NCI-H1694 (cell line): ENCODE measurements around the gene ANO6.

Source experiments
- DNase-seq: peaks from one replicate; lab custom pipeline; 2025; lab: John Stamatoyannopoulos, UW

The ANO6 gene

DNA sequence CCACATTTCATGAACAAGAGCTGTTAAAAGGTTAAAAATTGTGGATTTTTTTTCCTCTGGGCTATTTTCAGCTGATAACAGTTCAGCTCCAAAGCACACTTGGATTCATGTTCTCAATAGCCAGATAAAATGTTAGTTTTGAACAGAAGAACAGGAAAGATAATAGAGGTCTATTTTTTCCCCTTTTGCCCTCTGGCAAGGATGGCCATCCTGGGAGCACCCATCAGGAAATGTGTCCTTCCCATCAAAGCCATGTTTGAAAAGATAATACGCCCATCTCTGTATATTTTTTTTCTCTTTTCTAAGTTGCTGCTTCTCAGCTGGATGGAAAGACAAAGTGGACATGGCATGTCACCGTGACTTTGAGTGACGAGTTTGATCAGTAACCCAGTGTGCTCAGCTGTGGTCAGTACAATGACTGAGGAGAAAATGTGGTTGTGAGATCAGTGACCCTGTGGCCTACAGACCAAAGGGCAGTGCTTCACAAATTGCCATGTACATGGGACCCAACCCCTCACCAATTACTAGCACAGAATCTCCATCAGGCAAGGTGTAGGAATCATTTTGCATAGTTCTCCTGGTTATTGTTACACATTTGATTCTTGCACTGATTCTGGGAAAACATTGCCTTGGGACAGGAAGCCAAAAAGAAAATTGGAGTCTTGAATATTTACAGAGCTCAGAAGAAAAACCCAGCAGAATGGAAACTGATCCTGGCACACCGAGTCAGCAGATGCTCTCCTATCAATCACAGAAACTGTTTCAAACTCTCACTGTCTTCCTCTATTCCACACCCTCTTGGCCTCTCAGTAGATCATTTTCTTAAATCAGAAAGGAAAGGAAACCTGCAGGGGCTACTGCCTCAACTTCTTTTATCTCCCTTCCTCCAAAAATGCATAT lies 64.3 kb downstream of the ANO6 start:
- no peak for DNase-seq

DNA sequence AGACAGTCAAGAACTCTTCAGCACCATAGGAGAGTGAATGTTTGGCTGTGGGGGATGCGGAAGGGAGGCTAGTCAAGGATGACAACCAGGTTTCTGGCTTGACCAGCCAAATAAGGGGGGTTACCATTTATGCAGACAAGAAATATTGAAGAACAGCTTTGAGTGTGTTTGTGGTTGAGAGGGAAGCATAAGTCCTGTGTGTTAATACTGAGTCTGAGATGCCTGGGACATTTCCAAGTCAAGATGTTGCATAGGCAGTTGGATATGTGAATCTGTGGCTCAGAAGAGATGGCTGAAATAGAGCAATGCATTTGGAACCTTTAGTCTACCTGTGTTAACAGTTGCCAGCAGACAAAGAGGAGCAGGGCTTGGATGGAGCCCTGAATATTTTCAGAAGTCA lies 66.1 kb downstream of the ANO6 start:
- no peak for DNase-seq

DNA sequence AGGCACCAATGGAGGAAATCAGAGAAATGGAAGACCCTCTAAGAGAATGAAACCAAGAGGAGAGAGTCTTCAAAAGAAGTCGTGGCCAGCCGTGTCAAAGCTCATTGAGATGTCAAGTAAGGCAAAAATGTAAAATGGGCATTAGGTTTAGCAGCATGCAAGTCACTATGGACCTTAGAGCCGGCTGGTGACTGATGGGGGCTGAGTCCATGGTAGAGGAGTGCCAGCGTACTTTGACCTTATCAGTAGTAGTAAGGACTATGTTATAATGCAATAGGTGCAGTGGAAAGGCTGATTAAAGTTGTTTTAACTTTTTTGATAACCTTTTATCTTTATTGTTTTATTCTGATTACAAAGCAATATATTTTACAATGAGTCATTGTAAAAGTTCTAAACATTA lies 66.5 kb downstream of the ANO6 start:
- no peak for DNase-seq

DNA sequence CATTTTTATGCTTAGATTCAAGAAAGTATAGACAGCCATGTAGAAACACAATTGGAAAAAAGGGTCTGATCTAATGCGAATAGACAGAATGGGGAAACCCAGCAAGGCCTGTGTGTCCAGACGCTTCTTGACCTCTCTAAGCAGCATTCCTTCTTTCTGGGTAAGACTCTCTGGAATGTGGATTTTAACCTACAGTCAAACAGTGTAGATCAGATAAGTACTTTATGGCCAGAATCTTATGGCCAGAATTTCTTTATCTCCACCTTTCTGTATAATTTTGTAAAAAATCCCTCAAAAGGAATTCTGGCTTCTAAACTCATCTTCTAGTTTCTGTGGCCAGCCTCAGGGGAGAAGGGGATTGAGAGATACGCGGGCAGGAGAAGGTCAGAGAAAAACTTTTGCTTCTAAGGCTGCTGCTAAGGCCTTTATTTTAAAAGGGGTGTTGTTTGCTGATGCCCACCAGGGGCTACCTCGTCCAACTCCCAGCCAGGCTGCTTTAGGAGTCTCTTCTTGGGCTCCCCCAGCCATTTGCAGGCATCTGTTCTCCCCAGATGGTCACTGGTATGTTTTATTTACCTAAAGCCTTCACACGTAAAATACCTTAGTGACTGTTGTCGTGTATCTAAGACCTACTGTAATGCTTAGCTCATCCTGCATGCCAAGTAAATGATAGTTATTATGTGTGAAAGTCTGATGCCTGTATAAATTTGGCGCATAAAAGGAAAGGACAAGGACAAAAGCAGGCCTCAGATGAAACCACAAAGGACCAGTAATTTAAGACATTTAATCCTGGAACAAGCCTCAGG lies 68.4 kb downstream of the ANO6 start:
- DNase-seq = no peak

DNA sequence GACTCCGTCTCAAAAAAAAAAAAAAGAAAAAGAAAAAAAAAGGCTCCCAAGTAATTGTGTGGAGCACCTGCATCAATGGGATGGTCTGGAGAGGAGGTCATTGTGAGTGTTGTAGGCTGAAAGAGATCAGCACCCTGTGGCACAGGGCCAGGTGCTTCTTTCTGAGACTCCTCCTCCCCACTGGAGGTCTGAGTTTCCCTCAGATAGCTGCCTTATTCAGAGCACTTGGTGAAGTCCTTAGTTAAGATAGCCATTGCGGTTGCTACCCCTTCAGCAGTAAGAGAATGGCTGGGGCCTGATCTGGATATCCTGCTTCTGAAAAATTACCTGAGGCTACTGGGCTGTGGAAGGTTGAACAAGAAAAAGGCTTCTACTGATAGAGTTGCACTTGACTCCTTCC lies 69.8 kb downstream of the ANO6 start:
- DNase-seq = no peak

DNA sequence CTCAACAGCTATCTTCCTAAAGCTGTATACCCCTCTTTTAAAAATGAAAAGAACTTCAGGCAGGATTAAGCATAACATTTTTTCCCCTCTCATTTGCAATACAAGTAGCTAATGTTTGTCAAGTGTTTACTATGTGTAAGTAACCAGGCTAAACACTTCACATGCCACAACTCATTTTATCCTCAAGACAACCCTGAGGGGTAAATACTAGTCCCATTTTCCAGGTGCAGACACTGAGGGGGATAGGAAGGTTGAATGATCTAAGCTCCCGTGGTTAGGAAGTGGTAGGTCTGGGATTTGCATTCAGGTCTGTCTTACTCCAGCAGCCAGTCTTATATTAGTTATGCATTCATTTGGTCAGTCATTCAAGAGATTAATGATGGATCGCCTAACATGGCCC lies 70.7 kb downstream of the ANO6 start:
- DNase-seq = no peak

DNA sequence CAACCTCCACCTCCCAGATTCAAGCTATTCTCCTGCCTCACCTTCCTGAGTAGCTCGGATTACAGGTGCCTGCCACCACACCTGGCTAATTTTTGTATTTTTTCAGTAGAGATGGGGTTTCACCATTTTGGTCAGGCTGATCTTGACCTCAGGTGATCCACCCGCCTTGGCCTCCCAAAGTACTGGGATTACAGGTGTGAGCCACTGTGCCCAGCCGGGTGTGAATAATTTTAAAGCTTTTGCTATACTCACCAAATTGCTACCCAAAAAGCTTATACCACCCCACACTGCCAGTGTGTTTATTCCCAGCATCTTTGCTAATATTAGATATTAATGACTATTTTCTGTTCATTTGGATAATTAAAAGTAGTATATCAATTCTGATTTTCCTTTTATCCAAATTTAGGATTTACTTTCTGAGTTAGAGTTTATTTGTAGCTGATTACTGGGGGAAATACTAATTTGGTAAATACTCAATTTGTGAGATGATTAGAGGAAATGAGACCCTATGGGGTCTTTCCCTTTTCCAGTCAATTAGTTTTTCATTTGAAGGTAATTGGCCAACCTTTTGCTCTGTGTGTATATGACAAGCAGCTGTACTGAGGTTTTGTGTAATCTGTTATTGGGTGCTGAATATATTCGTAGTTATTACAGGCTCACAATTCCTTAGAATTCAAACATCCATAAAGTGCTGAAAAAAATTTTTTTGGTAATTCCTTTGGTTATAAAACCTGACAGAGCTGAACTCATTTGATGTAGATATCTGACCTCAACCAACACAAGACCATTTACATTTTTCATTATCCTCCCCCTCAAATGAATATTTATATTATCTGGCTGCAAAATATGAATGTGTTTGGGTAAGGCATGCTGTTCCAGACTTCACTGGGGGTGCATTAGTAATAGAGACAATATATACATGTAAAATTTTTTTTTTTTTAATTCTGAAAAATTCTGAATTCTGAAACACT lies 73.6 kb downstream of the ANO6 start:
- DNase-seq = no peak

DNA sequence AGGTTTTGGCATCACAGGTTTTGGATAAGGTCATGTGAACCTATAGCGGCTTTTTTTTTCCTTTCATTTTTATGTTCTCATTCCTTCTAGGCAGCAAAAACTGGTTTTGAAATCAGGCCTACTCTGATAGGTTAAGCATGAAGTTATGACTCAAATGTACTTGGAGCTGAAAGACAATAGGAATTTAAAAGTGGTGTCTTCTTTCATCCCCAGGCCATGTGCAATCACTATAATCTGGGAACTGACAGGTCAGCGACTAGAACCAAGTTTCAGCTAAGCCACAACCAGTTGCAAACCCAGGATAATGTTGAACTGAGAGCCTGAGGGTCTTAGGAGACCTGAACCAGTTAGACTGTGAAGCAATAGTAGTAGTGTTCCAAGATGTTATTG lies 74.3 kb downstream of the ANO6 start:
- no peak for DNase-seq

DNA sequence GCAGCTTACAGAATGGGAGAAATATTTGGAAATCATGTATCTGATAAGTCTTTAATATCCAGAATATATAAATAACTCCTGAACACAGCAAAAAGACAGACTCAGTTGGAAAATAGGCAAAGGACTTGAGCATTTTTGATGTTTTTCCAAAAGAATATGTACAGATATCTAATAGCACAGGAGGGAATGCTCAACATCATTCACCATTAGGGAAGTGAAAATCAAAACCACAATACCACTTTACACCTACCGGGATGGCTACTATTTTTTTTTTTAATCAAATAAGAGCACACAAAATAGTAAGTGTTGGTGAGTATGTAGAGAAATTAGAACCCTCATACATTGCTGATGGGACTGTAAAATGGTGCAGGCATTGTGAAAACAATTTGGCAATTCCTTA lies 75.6 kb downstream of the ANO6 start:
- DNase-seq = no peak

DNA sequence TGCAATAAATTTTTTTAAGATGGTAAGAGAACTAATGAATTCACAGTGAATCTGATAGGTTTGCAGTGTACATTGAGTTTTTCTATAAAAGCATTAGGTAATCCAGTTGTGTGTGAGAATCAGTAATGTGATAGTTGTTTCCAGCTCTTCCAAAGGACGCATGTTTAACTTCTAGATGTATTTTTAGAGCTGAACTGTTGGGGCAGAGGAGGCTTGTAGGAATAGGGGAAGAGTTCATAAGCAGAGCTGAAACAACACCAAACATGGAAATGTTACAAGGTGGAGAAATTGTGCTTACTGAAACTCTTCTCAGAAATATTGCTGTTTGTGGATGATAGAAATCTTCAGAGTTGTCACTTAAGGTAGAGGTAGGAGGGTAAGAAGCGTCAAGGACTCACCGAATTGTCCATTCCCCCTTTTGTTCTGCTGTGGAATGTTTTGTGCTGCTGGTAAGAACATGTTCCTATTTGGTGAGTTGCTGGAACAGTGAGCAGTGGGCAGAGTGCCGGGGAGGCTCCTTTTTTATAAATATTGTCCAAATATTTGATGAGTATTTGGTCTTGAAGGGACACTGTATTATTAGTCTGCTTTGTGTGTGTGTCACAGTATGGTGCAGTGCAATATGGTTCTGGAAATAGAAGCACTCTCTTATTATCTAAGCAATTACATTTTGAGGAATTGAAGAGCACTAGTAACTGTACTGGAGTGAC lies 76.7 kb downstream of the ANO6 start:
- DNase-seq = no peak

DNA sequence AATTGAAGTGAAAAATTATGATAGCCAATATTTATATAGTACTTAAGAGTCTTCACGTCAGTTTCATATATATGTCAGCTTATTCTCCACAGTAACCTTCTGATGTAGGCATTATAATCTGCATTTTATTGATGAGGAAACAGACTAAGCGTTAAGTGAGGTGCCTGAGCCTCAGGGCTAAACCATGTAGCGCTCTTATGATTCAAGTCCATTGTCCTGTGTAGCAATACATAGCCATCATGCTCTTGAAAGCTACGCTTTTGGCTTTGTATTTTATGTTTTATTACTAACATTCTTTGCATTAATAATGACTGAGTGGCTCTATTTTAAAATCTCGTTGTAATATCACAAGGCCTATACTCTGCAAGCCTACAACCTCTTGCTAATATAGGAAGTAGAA lies 79.0 kb downstream of the ANO6 start:
- no peak for DNase-seq

DNA sequence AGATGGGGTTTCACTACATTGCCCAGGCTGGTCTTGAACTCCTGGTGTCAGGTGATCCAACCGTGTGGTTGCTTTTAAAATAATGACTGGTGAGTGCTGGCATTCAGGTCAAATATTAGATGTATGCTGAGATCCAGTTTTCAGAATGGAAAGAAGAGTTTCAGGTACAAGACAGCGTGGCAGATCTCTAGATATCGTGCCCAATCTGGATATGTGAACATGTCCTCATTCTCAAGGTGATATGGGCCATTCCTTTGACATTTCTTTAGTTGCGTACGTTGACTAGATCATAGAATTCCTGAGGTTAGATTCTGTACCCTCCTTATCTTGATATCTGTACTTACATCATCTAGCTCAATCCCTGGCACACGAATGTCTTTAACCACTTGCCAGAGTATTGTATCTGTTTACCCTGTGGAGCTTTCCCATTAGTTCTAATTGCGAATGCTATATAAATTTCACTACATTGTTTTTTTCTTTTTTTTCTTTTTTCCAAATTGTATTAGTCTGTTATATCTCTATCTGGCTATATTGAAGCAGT lies 80.2 kb downstream of the ANO6 start:
- DNase-seq = no peak

DNA sequence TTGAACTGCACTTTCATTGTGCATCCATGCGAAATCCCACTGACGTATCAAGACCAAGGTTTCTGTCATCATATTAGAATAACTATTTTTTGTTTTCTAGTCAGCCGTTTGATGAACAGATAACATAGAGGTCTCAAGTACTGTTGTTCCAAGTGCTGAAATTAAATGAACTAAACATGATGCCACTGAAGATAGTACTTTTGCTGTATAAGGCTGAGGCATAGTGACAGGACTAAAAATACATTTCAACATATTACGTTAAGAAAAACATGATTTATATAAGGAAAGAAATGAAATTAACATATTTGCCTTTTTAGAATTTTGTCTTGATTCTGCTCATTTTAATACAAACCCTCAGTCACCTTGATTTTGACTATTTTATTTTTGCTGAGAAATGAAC lies 82.2 kb downstream of the ANO6 start:
- no peak for DNase-seq

DNA sequence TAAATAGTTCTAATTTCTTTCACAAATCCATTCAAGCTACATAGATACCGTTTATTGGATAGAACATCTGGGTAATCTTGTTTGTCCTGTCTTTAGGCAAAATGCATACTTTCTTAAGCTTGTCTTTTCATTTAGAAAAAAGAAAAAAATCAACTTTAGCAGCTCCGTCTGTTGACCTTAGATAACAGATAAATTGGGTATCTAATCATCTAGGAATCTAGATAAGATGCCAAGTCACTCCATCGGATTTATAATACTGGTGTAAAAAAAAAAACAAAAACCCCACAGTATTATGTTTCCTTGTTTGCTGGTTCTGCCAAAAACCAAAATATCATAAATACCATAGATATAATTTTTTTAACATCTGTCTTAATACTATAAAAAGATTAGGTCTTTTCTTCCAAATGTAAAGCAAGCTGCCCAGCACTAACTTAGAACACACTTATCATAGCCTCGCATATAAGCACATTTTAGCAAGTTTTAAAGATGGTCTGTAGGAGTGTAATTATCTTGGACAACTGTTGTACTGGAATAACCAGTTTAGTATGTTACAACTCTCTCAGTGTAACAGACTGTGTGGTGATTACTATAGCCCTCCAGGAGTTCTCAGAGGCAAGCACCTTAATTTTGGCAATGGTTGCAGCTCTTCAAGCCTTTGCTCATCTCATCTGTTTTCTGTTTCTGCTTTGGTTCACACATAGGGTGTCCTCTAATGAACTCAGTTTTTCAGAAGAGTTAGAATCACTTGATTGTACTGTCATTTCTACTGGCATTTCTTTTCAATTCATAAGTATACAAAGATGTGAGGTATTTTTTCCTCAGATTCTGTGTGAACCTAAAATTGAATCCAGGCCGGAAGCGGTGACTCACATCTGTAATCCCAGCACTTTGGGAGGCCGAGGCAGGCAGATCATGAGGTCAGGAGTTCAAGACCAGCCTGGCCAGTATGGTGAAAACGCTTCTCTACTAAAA lies 83.1 kb downstream of the ANO6 start:
- no peak for DNase-seq

DNA sequence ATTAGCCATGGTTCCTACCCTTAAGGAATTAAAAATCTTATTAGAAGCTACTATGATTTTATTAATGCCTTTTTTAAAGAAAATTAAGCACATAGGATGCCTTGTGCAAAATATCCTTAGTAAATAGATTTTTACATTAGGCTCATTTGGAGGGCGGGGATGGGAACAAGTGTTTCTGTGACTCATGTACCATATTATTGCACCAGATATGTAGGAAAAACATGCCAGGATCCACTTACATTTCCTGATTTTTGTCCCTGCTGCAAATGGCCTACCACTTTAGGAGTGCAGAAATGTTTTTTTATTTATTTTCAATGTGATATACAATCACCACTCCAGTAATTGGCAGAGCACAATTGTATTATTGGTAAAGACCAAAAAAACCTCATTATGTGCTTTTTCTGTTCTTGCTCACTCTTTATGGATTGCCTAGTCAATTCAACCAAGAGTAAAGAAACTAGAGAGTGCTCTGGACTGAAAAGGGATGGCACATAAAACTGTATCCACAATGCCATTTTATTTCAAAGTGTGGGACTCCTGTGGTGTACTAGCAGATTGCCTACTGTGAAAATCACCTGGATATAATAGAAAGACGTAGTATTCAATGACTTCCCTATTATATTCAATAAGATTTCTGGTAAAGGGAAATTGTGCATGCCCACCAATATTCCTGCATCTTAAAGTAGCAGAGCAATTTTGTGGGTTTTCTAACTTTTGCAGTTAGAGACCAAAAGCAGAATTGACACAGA lies 86.9 kb downstream of the ANO6 start:
- DNase-seq = no peak

DNA sequence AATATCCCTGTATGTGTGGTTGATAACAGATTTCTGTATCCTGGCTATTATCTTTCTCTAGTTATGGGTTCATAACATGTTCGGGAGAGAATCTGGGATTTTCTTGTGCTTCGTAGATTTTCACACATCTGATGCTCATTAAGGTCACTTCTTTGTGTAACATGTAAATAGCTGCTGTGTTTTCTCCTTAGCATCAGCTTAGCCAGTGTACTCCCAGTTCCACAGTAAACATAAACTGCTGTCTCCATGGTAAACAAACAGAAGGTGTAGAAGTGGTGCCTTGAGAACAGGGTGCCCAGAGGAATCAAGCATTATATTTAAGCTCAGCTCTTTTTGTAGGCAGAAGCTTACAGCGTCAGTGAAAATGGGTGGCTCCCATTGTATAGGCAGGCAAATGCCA lies 88.0 kb downstream of the ANO6 start:
- no peak for DNase-seq

DNA sequence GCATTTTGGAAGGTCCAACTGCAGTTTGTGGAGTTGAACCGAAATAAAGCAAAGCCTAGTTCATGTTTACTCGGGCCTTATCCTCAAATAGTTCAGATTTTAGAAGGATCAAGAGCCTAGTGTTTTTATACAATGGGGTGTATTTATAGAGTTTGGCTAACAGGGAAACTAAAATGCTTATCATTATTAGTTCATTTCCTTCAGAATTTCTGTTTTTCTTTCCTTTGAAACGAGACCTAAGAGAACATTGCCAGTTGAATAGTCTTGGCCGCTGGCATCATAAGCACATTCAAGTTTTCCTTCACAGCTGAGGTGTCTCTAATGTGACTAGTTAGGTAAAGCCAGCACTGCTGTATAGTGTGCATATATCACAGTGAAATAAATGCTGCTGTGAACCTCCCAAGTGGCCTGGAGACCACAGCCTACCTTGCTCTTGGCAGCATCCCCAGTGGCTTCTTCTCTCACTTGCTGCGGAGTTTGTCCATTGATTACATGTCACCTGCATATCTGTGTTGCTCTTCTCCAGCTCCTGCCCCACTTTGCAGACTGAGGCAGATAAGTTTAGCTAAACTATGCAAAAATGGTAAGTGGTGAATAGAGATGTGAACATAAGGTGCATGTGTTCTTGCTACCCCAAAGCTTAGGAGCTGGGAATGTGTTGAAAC lies 88.8 kb downstream of the ANO6 start:
- no peak for DNase-seq

DNA sequence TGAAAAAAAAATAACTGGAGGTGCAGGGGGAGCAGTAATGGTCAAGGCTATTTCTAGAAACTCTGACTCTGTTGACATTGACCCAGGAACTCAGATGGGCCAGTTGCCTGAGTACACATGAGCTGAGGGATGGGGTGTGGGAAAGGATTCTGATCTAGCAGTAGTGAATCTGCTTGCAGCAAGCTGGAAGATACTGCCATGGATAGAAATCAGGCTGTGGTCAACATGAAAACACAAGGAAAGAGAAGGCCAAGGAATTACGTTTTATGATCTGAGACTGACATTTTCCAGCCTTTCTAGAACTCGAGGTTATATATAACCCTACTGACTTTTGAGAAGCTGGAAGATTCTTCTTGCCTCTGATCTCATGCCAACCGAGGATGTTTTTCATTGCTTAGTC lies 90.0 kb downstream of the ANO6 start:
- DNase-seq = no peak
